GM23338 (cell line): Measurements from ENCODE around the gene CACHD1.

Experiments used
- CREB1 ChIP-seq: fragments of 250-450 bp; sonication (Bioruptor Pico); IDR thresholded peaks from 2 replicates; pipeline ENCODE4 v1.5.0; 2020; ENCODE audit warnings: low read depth, mild to moderate bottlenecking, moderate library complexity
- EZH2 ChIP-seq: fragments of 200-600 bp; sonication (generic); IDR thresholded peaks from one replicate; pipeline ENCODE4 v1.8.0; 2017; ENCODE audit warnings: antibody characterized with exemption, mild to moderate bottlenecking, low read depth; ENCODE audit not compliant: unreplicated experiment
- EZH2phosphoT487 ChIP-seq: fragments of 200-600 bp; sonication (generic); IDR thresholded peaks from one replicate; pipeline ENCODE4 v1.8.1; 2018; ENCODE audit warnings: antibody characterized with exemption; ENCODE audit not compliant: unreplicated experiment
- JUNB ChIP-seq: IDR thresholded peaks from one replicate; pipeline ENCODE4 v1.6.1; 2016; ENCODE audit warnings: antibody characterized with exemption; ENCODE audit not compliant: unreplicated experiment
- POLR2AphosphoS5 ChIP-seq: IDR thresholded peaks from 2 replicates; pipeline ENCODE4 v1.6.1; 2016; ENCODE audit warnings: antibody characterized with exemption, low read depth
- TF ChIP-seq, protein P1 (sequence below), 2 experiments: fragments of 200-600 bp in 1 of 2; sonication (generic) in 1 of 2; conservative IDR thresholded peaks; 2 replicates each; pipeline versions ENCODE4 v1.5.1 to v1.6.1; 2016 to 2017; ENCODE audit warnings: antibody characterized with exemption in 2 of 2, low read depth in 2 of 2, mild to moderate bottlenecking in 2 of 2, moderate library complexity in 1 of 2

DNA sequence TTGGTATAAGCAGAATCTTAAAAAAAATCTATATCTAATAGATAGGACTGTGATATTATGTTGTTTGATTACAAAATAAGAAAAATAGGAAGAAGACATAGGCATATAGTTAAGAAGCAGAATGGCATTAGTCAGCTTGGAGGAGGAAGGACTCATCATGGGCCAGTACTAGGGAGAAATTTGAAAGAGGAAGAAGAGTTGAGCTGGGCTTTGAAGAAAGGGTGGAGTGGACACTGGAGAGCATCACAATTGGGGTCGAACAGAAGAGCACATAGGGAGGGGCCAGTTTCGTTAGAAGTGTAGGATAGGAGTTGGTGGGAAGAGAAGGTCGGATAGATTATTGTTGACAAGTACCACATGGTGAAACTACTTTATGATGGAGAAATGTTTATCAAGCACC is 129.3 kb downstream of the CACHD1 start:
- TF ChIP-seq, protein P1, sequence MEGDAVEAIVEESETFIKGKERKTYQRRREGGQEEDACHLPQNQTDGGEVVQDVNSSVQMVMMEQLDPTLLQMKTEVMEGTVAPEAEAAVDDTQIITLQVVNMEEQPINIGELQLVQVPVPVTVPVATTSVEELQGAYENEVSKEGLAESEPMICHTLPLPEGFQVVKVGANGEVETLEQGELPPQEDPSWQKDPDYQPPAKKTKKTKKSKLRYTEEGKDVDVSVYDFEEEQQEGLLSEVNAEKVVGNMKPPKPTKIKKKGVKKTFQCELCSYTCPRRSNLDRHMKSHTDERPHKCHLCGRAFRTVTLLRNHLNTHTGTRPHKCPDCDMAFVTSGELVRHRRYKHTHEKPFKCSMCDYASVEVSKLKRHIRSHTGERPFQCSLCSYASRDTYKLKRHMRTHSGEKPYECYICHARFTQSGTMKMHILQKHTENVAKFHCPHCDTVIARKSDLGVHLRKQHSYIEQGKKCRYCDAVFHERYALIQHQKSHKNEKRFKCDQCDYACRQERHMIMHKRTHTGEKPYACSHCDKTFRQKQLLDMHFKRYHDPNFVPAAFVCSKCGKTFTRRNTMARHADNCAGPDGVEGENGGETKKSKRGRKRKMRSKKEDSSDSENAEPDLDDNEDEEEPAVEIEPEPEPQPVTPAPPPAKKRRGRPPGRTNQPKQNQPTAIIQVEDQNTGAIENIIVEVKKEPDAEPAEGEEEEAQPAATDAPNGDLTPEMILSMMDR (conservative IDR thresholded peaks at IDR 0.05; ENCODE audit: low read depth in 2 of 2): no peak
- TF ChIP-seq CREB1 (CRISPR knock-in tag) (no peak), JUNB (no peak), POLR2AphosphoS5 (no peak), EZH2 (no peak), EZH2phosphoT487 (no peak)
